ENCODE results near the gene PIK3CB.

PIK3CB gene

DNA sequence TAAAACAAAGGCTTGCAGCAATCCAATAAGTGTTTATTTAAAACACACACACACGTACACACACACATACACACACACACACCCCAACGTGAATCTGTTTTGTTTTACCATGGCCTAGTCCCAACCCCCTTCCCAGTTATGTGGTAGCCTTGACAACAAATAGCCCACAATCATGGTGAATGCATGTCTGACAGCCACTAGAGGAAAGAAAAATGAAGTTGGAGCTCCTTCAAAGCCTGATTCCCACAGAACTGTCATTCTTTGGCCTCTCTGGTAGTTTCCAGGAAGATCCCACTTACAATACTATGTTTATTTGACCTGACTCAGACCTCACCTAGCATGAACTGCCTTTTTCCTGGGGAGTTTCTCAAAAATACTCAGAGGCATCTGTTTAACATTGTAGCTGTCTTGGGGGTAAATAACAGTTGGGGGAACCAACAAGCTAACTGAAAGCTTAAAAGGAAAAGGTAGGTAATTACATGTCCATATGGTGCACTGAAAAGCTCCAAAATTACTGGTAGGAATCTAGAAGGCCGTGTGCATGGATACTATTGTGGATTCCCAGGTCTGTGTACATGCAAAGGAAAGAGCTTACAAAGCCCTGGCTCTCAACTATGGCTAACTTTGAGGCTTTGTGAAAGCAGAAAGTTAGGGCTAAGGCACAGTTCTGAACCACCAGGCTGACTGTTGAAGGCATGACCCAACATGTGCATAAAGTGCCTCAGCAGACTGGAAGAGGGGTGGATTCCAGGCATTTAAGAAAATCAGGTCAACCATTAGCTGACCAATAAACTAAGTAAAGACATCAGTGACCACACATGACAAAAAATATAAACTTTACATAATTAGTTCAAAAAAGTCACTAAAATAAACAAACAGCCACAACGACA lies 160.8 kb downstream of the PIK3CB start:
- Histone ChIP-seq H3K4me1 (ENCODE audit: control insufficient read depth, insufficient read depth, low read length) (no peaks in the 10 kb centered on the region), H3K9ac (ENCODE audit: low read depth, low read length) (no peak overlapping the region), H3K36me3 (ENCODE audit: insufficient read depth, low read length) (peaks cover 21% of the 10 kb centered on the region), H3K4me2 (ENCODE audit: low read length) (no peak overlapping the region), H3K9me3 (replicated peaks; ENCODE audit: low read length) (peaks cover 5% of the 10 kb centered on the region), H3K27me3 (ENCODE audit: control insufficient read depth, insufficient read depth, low read length) (no peaks in the 10 kb centered on the region), H3K4me3 (ENCODE audit: low read length) (no peak overlapping the region)

DNA sequence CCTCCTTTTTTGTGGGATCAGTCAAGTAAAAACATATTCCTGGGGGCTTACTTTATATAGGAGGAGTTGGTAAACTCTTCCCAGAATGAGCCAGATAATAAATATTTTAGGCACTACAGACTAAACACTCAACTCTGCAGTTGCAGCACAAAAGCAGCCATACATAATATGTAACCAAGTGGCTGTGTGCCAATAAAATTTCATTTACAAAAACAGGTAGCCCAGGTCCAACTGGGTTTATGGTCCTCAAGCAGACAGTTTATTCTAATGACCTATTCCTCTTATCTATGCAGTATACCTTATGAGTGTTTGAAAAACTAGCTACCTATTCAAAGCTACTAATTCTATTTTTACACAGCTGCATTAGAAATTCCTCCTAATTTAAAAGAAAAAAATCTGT lies 164.3 kb downstream of the PIK3CB start:
- Histone ChIP-seq H3K9me3 (replicated peaks; ENCODE audit: low read length) (no peaks in the 10 kb centered on the region), H3K4me2 (ENCODE audit: low read length) (no peak overlapping the region), H3K36me3 (ENCODE audit: insufficient read depth, low read length) (peaks cover 7% of the 10 kb centered on the region), H3K4me1 (ENCODE audit: control insufficient read depth, insufficient read depth, low read length) (no peaks in the 10 kb centered on the region), H3K4me3 (ENCODE audit: low read length) (no peak overlapping the region), H3K27me3 (ENCODE audit: control insufficient read depth, insufficient read depth, low read length) (no peaks in the 10 kb centered on the region), H3K9ac (ENCODE audit: low read depth, low read length) (no peak overlapping the region)

GRCh38 chr3:138668107-138668506 lies 166.6 kb downstream of the PIK3CB start:
- H3K4me2 ChIP-seq (ENCODE audit: low read length) = no peak overlapping the region
- H3K9ac ChIP-seq (ENCODE audit: low read depth, low read length) = no peak overlapping the region
- H3K36me3 ChIP-seq (ENCODE audit: insufficient read depth, low read length) = peaks cover 9% of the 10 kb centered on the region
- H3K9me3 ChIP-seq (replicated peaks; ENCODE audit: low read length) = no peaks in the 10 kb centered on the region
- H3K4me1 ChIP-seq (ENCODE audit: control insufficient read depth, insufficient read depth, low read length) = no peaks in the 10 kb centered on the region
- H3K27me3 ChIP-seq (ENCODE audit: control insufficient read depth, insufficient read depth, low read length) = no peaks in the 10 kb centered on the region
- no peak overlapping the region for H3K4me3 ChIP-seq (ENCODE audit: low read length)

DNA sequence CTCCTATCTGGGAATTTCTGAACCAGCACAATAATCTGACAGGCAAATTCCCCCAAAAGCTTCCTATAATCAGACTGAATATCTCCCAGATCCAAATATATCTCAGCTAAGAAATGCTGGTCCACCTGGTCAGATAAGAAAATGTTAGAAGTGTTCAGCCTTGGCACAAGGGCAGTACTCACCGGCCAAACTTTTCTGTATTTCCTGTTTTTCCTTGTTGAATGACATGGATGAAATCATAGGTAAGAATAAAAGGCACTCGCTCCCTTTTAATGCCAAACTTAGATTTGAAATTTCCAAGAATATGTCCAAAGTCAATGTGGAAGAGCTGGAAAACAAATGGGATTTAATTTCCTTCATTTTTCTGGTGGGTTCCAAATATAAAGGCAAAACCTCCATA lies 177.2 kb downstream of the PIK3CB start:
- Histone ChIP-seq H3K4me1 (ENCODE audit: control insufficient read depth, insufficient read depth, low read length) (no peaks in the 10 kb centered on the region), H3K9me3 (replicated peaks; ENCODE audit: low read length) (no peaks in the 10 kb centered on the region), H3K36me3 (ENCODE audit: insufficient read depth, low read length) (peaks cover 19% of the 10 kb centered on the region), H3K9ac (ENCODE audit: low read depth, low read length) (no peak overlapping the region), H3K27me3 (ENCODE audit: control insufficient read depth, insufficient read depth, low read length) (no peaks in the 10 kb centered on the region), H3K4me2 (ENCODE audit: low read length) (no peak overlapping the region), H3K4me3 (ENCODE audit: low read length) (no peak overlapping the region)

DNA sequence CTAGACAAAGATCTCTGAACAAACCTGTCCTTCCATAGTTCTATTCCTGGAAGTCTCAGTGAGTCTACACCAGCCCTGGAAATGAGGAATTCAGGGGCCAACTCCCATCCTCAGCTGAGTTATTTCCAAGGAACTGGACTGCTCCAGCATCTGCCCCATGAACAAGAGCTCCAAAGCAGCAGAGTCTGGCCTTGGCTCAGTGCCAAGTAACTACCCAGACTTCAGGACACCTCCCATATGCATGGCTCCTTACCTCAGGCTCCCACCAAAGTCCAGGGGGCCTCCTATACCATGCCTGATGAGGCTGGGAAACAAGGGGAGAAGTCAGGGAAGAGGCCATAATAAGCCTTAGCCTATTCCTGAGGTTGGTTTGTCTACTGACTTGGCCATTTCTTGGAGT lies 181.2 kb downstream of the PIK3CB start:
- Histone ChIP-seq H3K36me3 (ENCODE audit: insufficient read depth, low read length) (peaks cover 37% of the 10 kb centered on the region), H3K4me2 (ENCODE audit: low read length) (no peak overlapping the region), H3K4me1 (ENCODE audit: control insufficient read depth, insufficient read depth, low read length) (no peaks in the 10 kb centered on the region), H3K27me3 (ENCODE audit: control insufficient read depth, insufficient read depth, low read length) (no peaks in the 10 kb centered on the region), H3K9me3 (replicated peaks; ENCODE audit: low read length) (no peaks in the 10 kb centered on the region), H3K9ac (ENCODE audit: low read depth, low read length) (no peak overlapping the region), H3K4me3 (ENCODE audit: low read length) (no peak overlapping the region)

DNA sequence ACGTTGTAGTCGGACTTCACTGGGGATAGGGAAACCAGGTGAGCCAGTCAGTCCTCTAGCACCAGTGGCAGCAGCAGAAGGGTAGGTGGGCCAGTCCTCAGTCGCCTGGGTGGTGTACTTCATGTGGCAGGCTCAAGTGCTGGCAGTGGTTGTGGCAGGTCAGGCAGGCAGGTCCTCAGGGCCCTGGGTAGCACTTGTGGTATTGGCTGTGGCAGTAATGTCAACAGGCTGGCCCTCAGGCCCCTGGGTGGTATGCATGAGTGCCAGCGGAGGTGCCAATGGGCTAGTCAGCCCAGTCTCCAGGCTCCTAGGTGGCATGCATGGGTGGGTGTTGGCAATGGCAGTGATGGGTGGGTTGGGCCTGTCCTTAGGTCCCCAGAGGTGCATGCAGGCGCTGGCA lies 185.6 kb downstream of the PIK3CB start:
- no peaks in the 10 kb centered on the region for H3K27me3 ChIP-seq (ENCODE audit: control insufficient read depth, insufficient read depth, low read length)
- no peak overlapping the region for H3K9ac ChIP-seq (ENCODE audit: low read depth, low read length)
- H3K4me1 ChIP-seq (ENCODE audit: control insufficient read depth, insufficient read depth, low read length) = no peaks in the 10 kb centered on the region
- no peaks in the 10 kb centered on the region for H3K9me3 ChIP-seq (replicated peaks; ENCODE audit: low read length)
- H3K36me3 ChIP-seq (ENCODE audit: insufficient read depth, low read length) = peaks cover 27% of the 10 kb centered on the region
- no peak overlapping the region for H3K4me3 ChIP-seq (ENCODE audit: low read length)
- H3K4me2 ChIP-seq (ENCODE audit: low read length) = no peak overlapping the region

- Histone ChIP-seq H3K4me3 (ENCODE audit: low read length) (no peak overlapping the region), H3K4me2 (ENCODE audit: low read length) (no peak overlapping the region), H3K36me3 (ENCODE audit: insufficient read depth, low read length) (peaks cover 18% of the 10 kb centered on the region), H3K9ac (ENCODE audit: low read depth, low read length) (no peak overlapping the region), H3K4me1 (ENCODE audit: control insufficient read depth, insufficient read depth, low read length) (no peaks in the 10 kb centered on the region), H3K27me3 (ENCODE audit: control insufficient read depth, insufficient read depth, low read length) (no peaks in the 10 kb centered on the region), H3K9me3 (replicated peaks; ENCODE audit: low read length) (no peaks in the 10 kb centered on the region)
These were observed 188.2 kb downstream of the PIK3CB start for GRCh38 chr3:138646513-138646912.

DNA sequence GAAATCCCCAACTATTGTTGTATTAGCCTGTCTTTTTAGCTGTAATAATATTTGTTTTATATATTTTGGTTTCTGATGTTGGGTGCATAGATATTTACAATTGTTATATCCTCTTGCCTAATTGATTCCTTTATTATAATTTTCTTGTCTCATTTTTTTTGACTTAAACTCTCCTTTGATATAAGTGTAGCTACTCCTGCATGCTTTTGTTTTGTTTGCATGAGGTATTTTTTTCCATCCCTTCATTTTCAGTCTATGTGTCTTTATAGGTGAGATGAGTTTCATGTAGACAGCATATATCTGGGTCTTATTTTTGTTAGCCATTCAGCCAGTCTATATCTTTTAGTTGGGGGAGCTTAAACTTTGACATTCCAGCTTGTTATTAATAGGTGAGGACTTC lies 188.7 kb downstream of the PIK3CB start:
- no peak overlapping the region for H3K9ac ChIP-seq (ENCODE audit: low read depth, low read length)
- H3K27me3 ChIP-seq (ENCODE audit: control insufficient read depth, insufficient read depth, low read length) = no peaks in the 10 kb centered on the region
- no peaks in the 10 kb centered on the region for H3K4me1 ChIP-seq (ENCODE audit: control insufficient read depth, insufficient read depth, low read length)
- H3K36me3 ChIP-seq (ENCODE audit: insufficient read depth, low read length) = peaks cover 18% of the 10 kb centered on the region
- H3K9me3 ChIP-seq (replicated peaks; ENCODE audit: low read length) = no peaks in the 10 kb centered on the region
- no peak overlapping the region for H3K4me3 ChIP-seq (ENCODE audit: low read length)
- H3K4me2 ChIP-seq (ENCODE audit: low read length) = no peak overlapping the region

DNA sequence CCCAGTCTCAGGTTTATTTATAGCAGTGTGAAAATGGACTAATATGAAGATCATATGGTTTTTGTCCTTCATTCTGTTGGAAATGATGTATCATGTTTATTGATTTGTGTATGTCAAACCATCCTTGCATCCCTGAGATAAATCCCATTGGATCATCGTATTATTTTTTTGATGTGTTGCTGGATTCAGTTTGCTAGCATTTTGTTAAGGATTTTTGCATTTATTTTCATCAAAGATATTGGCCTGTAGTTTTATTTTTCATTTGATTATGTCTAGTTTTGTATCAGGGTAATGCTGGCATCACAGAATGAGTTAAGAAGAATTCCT lies 191.8 kb downstream of the PIK3CB start:
- Histone ChIP-seq H3K4me3 (ENCODE audit: low read length) (no peak overlapping the region), H3K9me3 (replicated peaks; ENCODE audit: low read length) (no peaks in the 10 kb centered on the region), H3K27me3 (ENCODE audit: control insufficient read depth, insufficient read depth, low read length) (no peaks in the 10 kb centered on the region), H3K4me2 (ENCODE audit: low read length) (no peak overlapping the region), H3K4me1 (ENCODE audit: control insufficient read depth, insufficient read depth, low read length) (no peaks in the 10 kb centered on the region), H3K36me3 (ENCODE audit: insufficient read depth, low read length) (no peaks in the 10 kb centered on the region), H3K9ac (ENCODE audit: low read depth, low read length) (no peak overlapping the region)

DNA sequence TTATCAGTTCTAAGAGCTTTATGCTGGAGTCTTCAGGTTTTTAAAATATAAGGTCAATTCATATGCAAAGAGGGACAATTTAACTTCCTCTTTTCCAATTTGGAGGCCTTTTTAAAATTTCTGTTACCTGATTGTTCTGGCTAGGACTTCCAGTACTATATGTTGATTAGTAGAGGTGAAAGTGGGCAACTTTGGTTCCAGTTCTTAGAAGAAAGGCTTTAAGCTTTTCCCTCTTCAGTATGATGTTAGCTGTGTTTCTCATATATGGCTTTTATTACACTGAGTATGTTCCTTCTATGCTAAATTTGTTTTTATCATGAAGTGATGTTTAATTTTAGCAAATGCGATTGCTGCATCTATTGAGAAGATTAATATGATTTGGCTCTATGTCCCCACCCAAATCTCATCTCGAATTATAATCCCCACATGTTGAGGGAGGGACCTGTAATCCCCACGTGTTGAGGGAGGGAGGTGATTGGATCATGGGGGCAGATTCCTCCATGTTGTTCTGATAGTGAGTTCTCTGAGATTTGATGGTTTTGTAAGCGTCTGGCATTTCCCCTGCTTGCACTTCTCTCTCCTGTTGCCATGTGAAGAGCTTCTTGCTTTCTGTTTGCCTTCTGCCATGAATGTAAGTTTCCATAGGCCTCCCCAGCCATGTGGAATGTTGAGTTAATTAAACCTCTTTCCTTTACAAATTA lies 192.4 kb downstream of the PIK3CB start:
- Histone ChIP-seq H3K4me2 (ENCODE audit: low read length) (no peak overlapping the region), H3K9me3 (replicated peaks; ENCODE audit: low read length) (no peaks in the 10 kb centered on the region), H3K4me3 (ENCODE audit: low read length) (no peak overlapping the region)

GRCh38 chr3:138640537-138640936 lies 194.2 kb downstream of the PIK3CB start:
- no peaks in the 10 kb centered on the region for H3K36me3 ChIP-seq (ENCODE audit: insufficient read depth, low read length)
- H3K4me2 ChIP-seq (ENCODE audit: low read length) = no peak overlapping the region
- H3K4me1 ChIP-seq (ENCODE audit: control insufficient read depth, insufficient read depth, low read length) = no peaks in the 10 kb centered on the region

More for the DNA sequence above, 192.4 kb downstream of the PIK3CB start:
- Histone ChIP-seq H3K36me3 (ENCODE audit: insufficient read depth, low read length) (no peaks in the 10 kb centered on the region), H3K4me1 (ENCODE audit: control insufficient read depth, insufficient read depth, low read length) (no peaks in the 10 kb centered on the region), H3K9ac (ENCODE audit: low read depth, low read length) (no peak overlapping the region), H3K27me3 (ENCODE audit: control insufficient read depth, insufficient read depth, low read length) (no peaks in the 10 kb centered on the region)

GRCh38 chr3:138638641-138639040 lies 196.1 kb downstream of the PIK3CB start:
- H3K9me3 ChIP-seq (replicated peaks; ENCODE audit: low read length) = no peaks in the 10 kb centered on the region
- no peaks in the 10 kb centered on the region for H3K27me3 ChIP-seq (ENCODE audit: control insufficient read depth, insufficient read depth, low read length)
- H3K36me3 ChIP-seq (ENCODE audit: insufficient read depth, low read length) = no peaks in the 10 kb centered on the region
- no peak overlapping the region for H3K9ac ChIP-seq (ENCODE audit: low read depth, low read length)
- no peaks in the 10 kb centered on the region for H3K4me1 ChIP-seq (ENCODE audit: control insufficient read depth, insufficient read depth, low read length)
- H3K4me2 ChIP-seq (ENCODE audit: low read length) = no peak overlapping the region
- H3K4me3 ChIP-seq (ENCODE audit: low read length) = no peak overlapping the region

More at GRCh38 chr3:138640537-138640936, 194.2 kb downstream of the PIK3CB start:
- Histone ChIP-seq H3K4me3 (ENCODE audit: low read length) (no peak overlapping the region), H3K27me3 (ENCODE audit: control insufficient read depth, insufficient read depth, low read length) (no peaks in the 10 kb centered on the region), H3K9me3 (replicated peaks; ENCODE audit: low read length) (no peaks in the 10 kb centered on the region), H3K9ac (ENCODE audit: low read depth, low read length) (no peak overlapping the region)

All from skeletal muscle satellite cell (primary cell).